Measurements from ENCODE around the gene THEMIS.
"Not testable (repeated sequence)": the region's sequence is repeated elsewhere in the genome, so short reads cannot be mapped to it uniquely, and the experiment has no call there.

Gene THEMIS

GRCh38 chr6:127891731-127892326 lies 9.0 kb downstream of the THEMIS start:
- Mint-ChIP-seq H3K27ac (peak overlapping the region; percentile 97), H3K4me1 (ENCODE audit: low read depth) (peaks cover 66% of the 10 kb centered on the region), H3K36me3 (peaks cover 14% of the 10 kb centered on the region), H3K27me3 (no peaks in the 10 kb centered on the region), H3K9me3 (ENCODE audit: low read depth) (no peaks in the 10 kb centered on the region), H3K4me3 (peak overlapping the region; percentile 72)

- peak overlapping the region; percentile 77 for H3K27ac Mint-ChIP-seq
- H3K4me3 Mint-ChIP-seq = no peak overlapping the region
- peaks cover 4% of the 10 kb centered on the region for H3K9me3 Mint-ChIP-seq (ENCODE audit: low read depth)
- H3K4me1 Mint-ChIP-seq (ENCODE audit: low read depth) = peaks cover 82% of the 10 kb centered on the region
- no peaks in the 10 kb centered on the region for H3K27me3 Mint-ChIP-seq
- H3K36me3 Mint-ChIP-seq = peaks cover 25% of the 10 kb centered on the region
Observed at GRCh38 chr6:127886603-127887002, 14.3 kb downstream of the THEMIS start.

- Mint-ChIP-seq H3K4me3 (peak overlapping the region; percentile 22), H3K4me1 (ENCODE audit: low read depth) (peaks cover 89% of the 10 kb centered on the region), H3K27ac (peak overlapping the region; percentile 77), H3K9me3 (ENCODE audit: low read depth) (peaks cover 4% of the 10 kb centered on the region), H3K36me3 (peaks cover 17% of the 10 kb centered on the region), H3K27me3 (no peaks in the 10 kb centered on the region)
Observed at GRCh38 chr6:127884134-127884533, 16.7 kb downstream of the THEMIS start.

- H3K4me1 Mint-ChIP-seq (ENCODE audit: low read depth) = peaks cover 90% of the 10 kb centered on the region
Observed at GRCh38 chr6:127881949-127882348, 18.9 kb downstream of the THEMIS start.

GRCh38 chr6:127880429-127880828 lies 20.4 kb downstream of the THEMIS start:
- Mint-ChIP-seq H3K9me3 (ENCODE audit: low read depth) (no peaks in the 10 kb centered on the region), H3K4me3 (peak overlapping the region; percentile 82), H3K27me3 (no peaks in the 10 kb centered on the region), H3K27ac (peak overlapping the region; percentile 96), H3K4me1 (ENCODE audit: low read depth) (peaks cover 87% of the 10 kb centered on the region), H3K36me3 (peaks cover 6% of the 10 kb centered on the region)

More at GRCh38 chr6:127881949-127882348, 18.9 kb downstream of the THEMIS start:
- H3K9me3 Mint-ChIP-seq (ENCODE audit: low read depth); H3K27ac Mint-ChIP-seq; H3K27me3 Mint-ChIP-seq: not testable (repeated sequence)
- Mint-ChIP-seq H3K4me3 (peak overlapping the region; percentile 22), H3K36me3 (peaks cover 13% of the 10 kb centered on the region)

- Mint-ChIP-seq H3K4me1 (ENCODE audit: low read depth) (peaks cover 87% of the 10 kb centered on the region), H3K36me3 (peaks cover 11% of the 10 kb centered on the region), H3K4me3 (peak overlapping the region; percentile 82), H3K9me3 (ENCODE audit: low read depth) (no peaks in the 10 kb centered on the region), H3K27ac (peak overlapping the region; percentile 96), H3K27me3 (no peaks in the 10 kb centered on the region)
Observed at GRCh38 chr6:127879685-127880084, 21.2 kb downstream of the THEMIS start.

- Mint-ChIP-seq H3K27me3 (no peaks in the 10 kb centered on the region), H3K36me3 (peaks cover 16% of the 10 kb centered on the region), H3K4me1 (ENCODE audit: low read depth) (peaks cover 77% of the 10 kb centered on the region), H3K9me3 (ENCODE audit: low read depth) (peaks cover 9% of the 10 kb centered on the region), H3K27ac (peak overlapping the region; percentile 96), H3K4me3 (peak overlapping the region; percentile 63)
Observed at GRCh38 chr6:127878115-127878514, 22.7 kb downstream of the THEMIS start.

- Mint-ChIP-seq H3K36me3 (peaks cover 18% of the 10 kb centered on the region), H3K27ac (peak overlapping the region; percentile 96), H3K4me1 (ENCODE audit: low read depth) (peaks cover 70% of the 10 kb centered on the region), H3K27me3 (no peaks in the 10 kb centered on the region), H3K4me3 (peak overlapping the region; percentile 63), H3K9me3 (ENCODE audit: low read depth) (peaks cover 14% of the 10 kb centered on the region)
Observed at GRCh38 chr6:127877231-127877630, 23.6 kb downstream of the THEMIS start.

- Mint-ChIP-seq H3K36me3 (peaks cover 24% of the 10 kb centered on the region), H3K4me3 (peak overlapping the region; percentile 65), H3K27me3 (no peaks in the 10 kb centered on the region), H3K27ac (peak overlapping the region; percentile 94), H3K4me1 (ENCODE audit: low read depth) (peaks cover 63% of the 10 kb centered on the region), H3K9me3 (ENCODE audit: low read depth) (peaks cover 18% of the 10 kb centered on the region)
Observed at GRCh38 chr6:127869772-127870404, 31.0 kb downstream of the THEMIS start.

GRCh38 chr6:127869183-127869582 lies 31.7 kb downstream of the THEMIS start:
- H3K9me3 Mint-ChIP-seq (ENCODE audit: low read depth) = peaks cover 18% of the 10 kb centered on the region
- H3K27ac Mint-ChIP-seq = peak overlapping the region; percentile 94
- H3K27me3 Mint-ChIP-seq = no peaks in the 10 kb centered on the region
- H3K4me1 Mint-ChIP-seq (ENCODE audit: low read depth) = peaks cover 67% of the 10 kb centered on the region
- peaks cover 25% of the 10 kb centered on the region for H3K36me3 Mint-ChIP-seq
- peak overlapping the region; percentile 65 for H3K4me3 Mint-ChIP-seq

GRCh38 chr6:127868338-127868737 lies 32.5 kb downstream of the THEMIS start:
- Mint-ChIP-seq H3K9me3 (ENCODE audit: low read depth) (peaks cover 11% of the 10 kb centered on the region), H3K4me1 (ENCODE audit: low read depth) (peaks cover 73% of the 10 kb centered on the region), H3K4me3 (peak overlapping the region; percentile 50), H3K27me3 (no peaks in the 10 kb centered on the region), H3K27ac (peak overlapping the region; percentile 96), H3K36me3 (peaks cover 24% of the 10 kb centered on the region)

- H3K27ac Mint-ChIP-seq = peak overlapping the region; percentile 96
- H3K4me3 Mint-ChIP-seq = no peak overlapping the region
- H3K9me3 Mint-ChIP-seq (ENCODE audit: low read depth) = peaks cover 4% of the 10 kb centered on the region
- H3K27me3 Mint-ChIP-seq = no peaks in the 10 kb centered on the region
- H3K36me3 Mint-ChIP-seq = peaks cover 21% of the 10 kb centered on the region
- H3K4me1 Mint-ChIP-seq (ENCODE audit: low read depth) = peaks cover 87% of the 10 kb centered on the region
Observed at GRCh38 chr6:127866766-127867165, 34.1 kb downstream of the THEMIS start.

- peak overlapping the region; percentile 2 for H3K4me3 Mint-ChIP-seq
- H3K36me3 Mint-ChIP-seq = peaks cover 20% of the 10 kb centered on the region
- peaks cover 74% of the 10 kb centered on the region for H3K4me1 Mint-ChIP-seq (ENCODE audit: low read depth)
- peak overlapping the region; percentile 81 for H3K27ac Mint-ChIP-seq
- no peaks in the 10 kb centered on the region for H3K27me3 Mint-ChIP-seq
- H3K9me3 Mint-ChIP-seq (ENCODE audit: low read depth) = no peaks in the 10 kb centered on the region
Observed at GRCh38 chr6:127865108-127865507, 35.8 kb downstream of the THEMIS start.

- H3K36me3 Mint-ChIP-seq = peaks cover 21% of the 10 kb centered on the region
- H3K27me3 Mint-ChIP-seq = no peaks in the 10 kb centered on the region
- peaks cover 74% of the 10 kb centered on the region for H3K4me1 Mint-ChIP-seq (ENCODE audit: low read depth)
Observed at GRCh38 chr6:127864701-127865100, 36.2 kb downstream of the THEMIS start.

GRCh38 chr6:127860723-127861122 lies 40.1 kb downstream of the THEMIS start:
- Mint-ChIP-seq H3K4me1 (ENCODE audit: low read depth) (peaks cover 82% of the 10 kb centered on the region), H3K27ac (no peak overlapping the region), H3K36me3 (peaks cover 20% of the 10 kb centered on the region), H3K4me3 (no peak overlapping the region), H3K27me3 (no peaks in the 10 kb centered on the region), H3K9me3 (ENCODE audit: low read depth) (no peaks in the 10 kb centered on the region)

More at GRCh38 chr6:127864701-127865100, 36.2 kb downstream of the THEMIS start:
- Mint-ChIP-seq H3K4me3 (peak overlapping the region; percentile 2), H3K27ac (peak overlapping the region; percentile 81), H3K9me3 (ENCODE audit: low read depth) (no peaks in the 10 kb centered on the region)

Data from activated naive CD8-positive, alpha-beta T cell (primary cell).